Stomach (tissue), 4 donors: Measurements from ENCODE around the gene PPP1R16B.

Source experiments
- CTCF ChIP-seq, 7 experiments: fragments of 450-650 bp in 4 of 7; fragments of 200-600 bp in 3 of 7; sonication (generic) in 3 of 7; IDR thresholded peaks; one replicate each; pipeline ENCODE4 v1.5.1; 2016 to 2019; ENCODE audit warnings: antibody characterized with exemption in 7 of 7, control low read depth in 2 of 7, mild to moderate bottlenecking in 1 of 7
- EP300 ChIP-seq: sonication (generic); formaldehyde crosslinking; IDR thresholded peaks from one replicate; pipeline ENCODE4 v1.6.1; 2017; ENCODE audit warnings: antibody characterized with exemption
- POLR2A ChIP-seq, 4 donors: fragments of 450-650 bp; IDR thresholded peaks; one replicate each; pipeline ENCODE4 v1.6.1; 2016; ENCODE audit warnings: antibody characterized with exemption in 4 of 4, control low read depth in 2 of 4, mild to moderate bottlenecking in 1 of 4, moderate library complexity in 1 of 4
- POLR2AphosphoS5 ChIP-seq, 3 donors: sonication (generic); formaldehyde crosslinking; IDR thresholded peaks; one replicate each; pipeline ENCODE4 v1.6.1; 2016; ENCODE audit warnings: antibody characterized with exemption in 3 of 3

- no peak for TF ChIP-seq CTCF (IDR thresholded peaks at IDR 0.05)
- TF ChIP-seq POLR2A (IDR thresholded peaks at IDR 0.05) = no peak
- no peak for TF ChIP-seq POLR2AphosphoS5 (IDR thresholded peaks at IDR 0.05)
- no peak for TF ChIP-seq EP300
These were observed 9.9 kb downstream of the PPP1R16B start for GRCh38 chr20:38815446-38815845.
